ENCODE measurements around the gene H1-8. TPM values are rescaled to one million over a fixed set of nuclear protein-coding genes. Genes with fewer than 3 reads are reported as not detected.
"Not testable (repeated sequence)": the region's sequence is repeated elsewhere in the genome, so short reads cannot be mapped to it uniquely, and the experiment has no call there.

The H1-8 gene
- polyA plus RNA-seq (2013, experiment 1 of 2; ENCODE audit: insufficient read length), result not detected
- polyA plus RNA-seq (2013, experiment 2 of 2; ENCODE audit: insufficient read length), result not detected

- no peak for DNase-seq
Measured at GRCh38 chr3:129543156-129543790, at the start of gene H1-8. H1-8 (plus strand) TSS chr3:129543175; CDS start chr3:129543219, 44 bp downstream.

GRCh38 chr3:129493206-129493605, 49.8 kb upstream of the H1-8 start:
- DNase-seq, result no peak

GRCh38 chr3:129494499-129494898, 48.5 kb upstream of the H1-8 start:
- DNase-seq, result not testable (repeated sequence)

- DNase-seq, result peak; percentile 71
Measured at GRCh38 chr3:129495006-129495639, 47.9 kb upstream of the H1-8 start.

- not testable (repeated sequence) for DNase-seq
Measured at GRCh38 chr3:129497876-129498275, 45.1 kb upstream of the H1-8 start.

- DNase-seq, result not testable (repeated sequence)
Measured at GRCh38 chr3:129498603-129499488, 44.1 kb upstream of the H1-8 start.

- not testable (repeated sequence) for DNase-seq
Measured at GRCh38 chr3:129499604-129500333, 43.2 kb upstream of the H1-8 start.

- DNase-seq, result no peak
Measured at GRCh38 chr3:129500334-129500658, 42.7 kb upstream of the H1-8 start.

GRCh38 chr3:129501630-129502029, 41.3 kb upstream of the H1-8 start:
- DNase-seq, result no peak

GRCh38 chr3:129502641-129503408, 40.1 kb upstream of the H1-8 start:
- DNase-seq, result no peak

- no peak for DNase-seq
Measured at GRCh38 chr3:129503471-129504291, 39.3 kb upstream of the H1-8 start.

GRCh38 chr3:129504471-129505100, 38.4 kb upstream of the H1-8 start:
- no peak for DNase-seq

GRCh38 chr3:129505341-129505740, 37.6 kb upstream of the H1-8 start:
- no peak for DNase-seq

- DNase-seq, result no peak
Measured at GRCh38 chr3:129506231-129506742, 36.7 kb upstream of the H1-8 start.

GRCh38 chr3:129507181-129507831, 35.7 kb upstream of the H1-8 start:
- no peak for DNase-seq

GRCh38 chr3:129512595-129512994, 30.4 kb upstream of the H1-8 start:
- no peak for DNase-seq

- DNase-seq, result no peak
Measured at GRCh38 chr3:129513705-129514104, 29.3 kb upstream of the H1-8 start.

- DNase-seq, result no peak
Measured at GRCh38 chr3:129514110-129514509, 28.9 kb upstream of the H1-8 start.

- DNase-seq, result no peak
Measured at GRCh38 chr3:129514563-129514962, 28.4 kb upstream of the H1-8 start.

Measured in fibroblast of skin of abdomen (primary cell).